ENCODE results near the gene MAP2K7.

The MAP2K7 gene

GRCh38 chr19:7925171-7925851 is 21.6 kb downstream of the MAP2K7 start:
- DNase-seq (ENCODE audit: low read depth) = peak; percentile 67
- no peak overlapping the region for H3K4me3 ChIP-seq (ENCODE audit: control insufficient read depth, low read depth, low read length)
- TF ChIP-seq, protein P1, sequence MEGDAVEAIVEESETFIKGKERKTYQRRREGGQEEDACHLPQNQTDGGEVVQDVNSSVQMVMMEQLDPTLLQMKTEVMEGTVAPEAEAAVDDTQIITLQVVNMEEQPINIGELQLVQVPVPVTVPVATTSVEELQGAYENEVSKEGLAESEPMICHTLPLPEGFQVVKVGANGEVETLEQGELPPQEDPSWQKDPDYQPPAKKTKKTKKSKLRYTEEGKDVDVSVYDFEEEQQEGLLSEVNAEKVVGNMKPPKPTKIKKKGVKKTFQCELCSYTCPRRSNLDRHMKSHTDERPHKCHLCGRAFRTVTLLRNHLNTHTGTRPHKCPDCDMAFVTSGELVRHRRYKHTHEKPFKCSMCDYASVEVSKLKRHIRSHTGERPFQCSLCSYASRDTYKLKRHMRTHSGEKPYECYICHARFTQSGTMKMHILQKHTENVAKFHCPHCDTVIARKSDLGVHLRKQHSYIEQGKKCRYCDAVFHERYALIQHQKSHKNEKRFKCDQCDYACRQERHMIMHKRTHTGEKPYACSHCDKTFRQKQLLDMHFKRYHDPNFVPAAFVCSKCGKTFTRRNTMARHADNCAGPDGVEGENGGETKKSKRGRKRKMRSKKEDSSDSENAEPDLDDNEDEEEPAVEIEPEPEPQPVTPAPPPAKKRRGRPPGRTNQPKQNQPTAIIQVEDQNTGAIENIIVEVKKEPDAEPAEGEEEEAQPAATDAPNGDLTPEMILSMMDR (conservative IDR thresholded peaks at IDR 0.05; ENCODE audit: control insufficient read depth, insufficient read depth, low read depth, low read length) = peak; percentile 56

DNA sequence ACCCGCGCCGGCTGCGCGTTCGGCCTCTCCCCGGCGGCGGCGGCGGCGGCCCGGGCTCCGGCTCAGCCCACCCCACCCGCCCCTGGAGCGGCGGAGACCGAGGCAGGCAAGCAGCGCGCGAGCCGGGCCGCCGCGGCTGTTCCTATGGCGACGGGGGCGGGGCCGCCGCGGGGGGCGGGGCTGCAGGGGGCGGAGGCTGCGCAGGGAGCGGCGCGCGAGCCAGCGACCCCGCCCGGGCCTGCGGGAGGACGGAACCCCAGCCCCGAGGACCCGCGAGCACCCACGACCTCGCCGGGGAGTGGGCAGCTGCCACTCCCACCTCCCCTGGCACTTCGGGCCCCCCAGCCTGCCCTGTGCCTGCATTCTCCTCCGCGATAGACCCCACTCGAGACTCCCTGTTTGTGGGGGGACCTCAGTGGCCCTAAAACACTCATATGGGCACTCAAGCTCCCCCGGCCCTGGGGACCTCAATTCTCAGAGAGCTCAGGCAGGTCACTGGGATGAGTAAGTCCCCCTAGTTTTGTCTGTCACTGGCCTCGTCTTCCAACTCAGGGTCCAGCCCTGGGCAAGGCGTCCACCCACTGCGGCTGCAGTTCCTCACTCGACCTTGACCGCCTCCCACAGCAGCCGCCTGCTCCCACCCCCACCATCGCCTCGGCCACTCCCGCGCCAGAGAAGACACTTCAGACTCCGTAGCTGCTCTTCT is 22.5 kb downstream of the MAP2K7 start, which contains the start of gene CTXN1:
CTXN1 (minus strand) TSS at position 115 of the 706 bp plus-strand sequence. CDS start 597 bp downstream, outside the sequence.
- peak within 1 kb of the TSS; percentile 39 for H3K4me3 ChIP-seq (ENCODE audit: control insufficient read depth, low read depth, low read length)
- TF ChIP-seq, protein P1 (conservative IDR thresholded peaks at IDR 0.05; ENCODE audit: control insufficient read depth, insufficient read depth, low read depth, low read length) = no peak
- peak; percentile 36 for DNase-seq (ENCODE audit: low read depth)

DNA sequence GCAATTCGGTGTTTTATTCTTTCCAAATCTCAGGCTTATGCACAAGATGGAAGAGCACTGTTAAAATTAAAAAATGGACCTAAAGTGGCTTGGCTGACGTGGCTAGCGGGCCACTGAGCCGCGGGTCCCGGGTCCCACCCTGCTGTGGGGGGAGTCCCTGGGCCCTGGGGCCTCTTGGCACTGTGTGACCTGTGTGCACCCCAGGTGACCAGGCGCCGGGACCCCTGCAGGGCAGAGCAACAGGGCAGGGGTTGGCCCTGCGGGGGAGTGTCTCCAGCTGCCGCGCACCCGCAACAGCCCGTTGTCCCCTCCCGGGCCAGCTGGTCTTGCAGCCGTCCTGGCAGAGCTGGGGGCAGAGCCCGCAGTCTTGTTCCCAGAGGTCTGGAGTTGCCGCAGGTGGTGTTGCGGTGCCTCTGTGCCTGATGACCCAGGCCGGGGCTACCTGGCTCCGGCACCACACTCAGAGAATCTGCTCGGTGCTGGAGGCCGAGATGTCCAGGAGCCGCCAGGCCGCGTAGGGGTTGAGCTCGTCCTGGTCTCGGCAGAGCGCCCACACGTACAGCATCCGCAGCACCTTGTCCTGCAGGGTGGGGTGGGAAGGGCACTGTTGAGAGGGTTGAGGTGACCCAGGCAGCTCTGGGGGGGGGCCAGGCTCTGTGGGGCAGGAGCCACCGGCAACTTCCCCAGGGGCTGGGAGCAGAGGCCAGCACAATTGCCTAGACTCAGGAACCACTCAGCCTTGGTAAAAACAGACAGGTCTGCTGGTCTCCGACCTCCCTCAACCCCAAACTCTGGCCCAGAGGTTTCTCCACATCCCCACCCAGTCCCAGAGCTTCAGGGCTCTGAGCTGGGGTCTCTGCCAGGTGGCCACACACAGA is 23.3 kb downstream of the MAP2K7 start:
- TF ChIP-seq, protein P1 (conservative IDR thresholded peaks at IDR 0.05; ENCODE audit: control insufficient read depth, insufficient read depth, low read depth, low read length) = no peak
- H3K4me3 ChIP-seq (ENCODE audit: control insufficient read depth, low read depth, low read length) = no peak overlapping the region
- no peak for DNase-seq (ENCODE audit: low read depth)

GRCh38 chr19:7927605-7928333 is 24.1 kb downstream of the MAP2K7 start:
- TF ChIP-seq, protein P1 (conservative IDR thresholded peaks at IDR 0.05; ENCODE audit: control insufficient read depth, insufficient read depth, low read depth, low read length) = no peak
- no peak overlapping the region for H3K4me3 ChIP-seq (ENCODE audit: control insufficient read depth, low read depth, low read length)
- no peak for DNase-seq (ENCODE audit: low read depth)

- no peak overlapping the region for H3K4me3 ChIP-seq (ENCODE audit: control insufficient read depth, low read depth, low read length)
- TF ChIP-seq, protein P1 (conservative IDR thresholded peaks at IDR 0.05; ENCODE audit: control insufficient read depth, insufficient read depth, low read depth, low read length) = no peak
- DNase-seq (ENCODE audit: low read depth) = peak; percentile 43
These were observed 24.6 kb downstream of the MAP2K7 start for GRCh38 chr19:7928334-7928706.

Measured in fibroblast of mammary gland (primary cell).